ENCODE data around the gene TUBA3E. TPM values are rescaled to one million over a fixed set of nuclear protein-coding genes. Genes with fewer than 3 reads are reported as not detected.

The TUBA3E gene
- total and polyA plus RNA-seq, 2 of the 13 experiments (the other 11 are each of a cell fraction or from before 2014, with no cell fraction given), result not detected

GRCh38 chr2:130181325-130181879 lies 16.8 kb downstream of the TUBA3E start, which contains the start of gene SMPD4 (continued):
- no peak for TF ChIP-seq ZNF800 (CRISPR knock-in tag; IDR thresholded peaks at IDR 0.05)
- TF ChIP-seq ZNF484 (CRISPR knock-in tag; IDR thresholded peaks at IDR 0.05; ENCODE audit: borderline replicate concordance, low read depth), result no peak
- no peak for TF ChIP-seq MYNN (CRISPR knock-in tag; IDR thresholded peaks at IDR 0.05; ENCODE audit: low read depth)
- no peak for TF ChIP-seq MLXIP (CRISPR knock-in tag; IDR thresholded peaks at IDR 0.05; ENCODE audit: borderline replicate concordance)
- TF ChIP-seq GMEB2 (CRISPR knock-in tag; IDR thresholded peaks at IDR 0.05; ENCODE audit: low read depth), result 0 out of 2 replicates have a peak, but pooled peaks have one; percentile 53
- TF ChIP-seq PHF20 (CRISPR knock-in tag; IDR thresholded peaks at IDR 0.05), result peak; percentile 97
- 0 out of 2 replicates have a peak, but pooled peaks have one; percentile 58 for TF ChIP-seq ZNF296 (CRISPR knock-in tag; conservative IDR thresholded peaks at IDR 0.05)
- TF ChIP-seq ZNF33B (CRISPR knock-in tag; IDR thresholded peaks at IDR 0.05), result no peak
- TF ChIP-seq SP4 (CRISPR knock-in tag; IDR thresholded peaks at IDR 0.05), result peak; percentile 87
- no peak for TF ChIP-seq CHD2 (IDR thresholded peaks at IDR 0.05; ENCODE audit: low read depth, low read length)
- TF ChIP-seq ZC3H4 (CRISPR knock-in tag; IDR thresholded peaks at IDR 0.05; ENCODE audit: borderline replicate concordance), result no peak; the same call in 1 of the 2 replicates
- no peak; the same call in 1 of the 2 replicates for TF ChIP-seq MTA1 (CRISPR knock-in tag; IDR thresholded peaks at IDR 0.05; ENCODE audit: borderline replicate concordance)
- TF ChIP-seq, protein P1, sequence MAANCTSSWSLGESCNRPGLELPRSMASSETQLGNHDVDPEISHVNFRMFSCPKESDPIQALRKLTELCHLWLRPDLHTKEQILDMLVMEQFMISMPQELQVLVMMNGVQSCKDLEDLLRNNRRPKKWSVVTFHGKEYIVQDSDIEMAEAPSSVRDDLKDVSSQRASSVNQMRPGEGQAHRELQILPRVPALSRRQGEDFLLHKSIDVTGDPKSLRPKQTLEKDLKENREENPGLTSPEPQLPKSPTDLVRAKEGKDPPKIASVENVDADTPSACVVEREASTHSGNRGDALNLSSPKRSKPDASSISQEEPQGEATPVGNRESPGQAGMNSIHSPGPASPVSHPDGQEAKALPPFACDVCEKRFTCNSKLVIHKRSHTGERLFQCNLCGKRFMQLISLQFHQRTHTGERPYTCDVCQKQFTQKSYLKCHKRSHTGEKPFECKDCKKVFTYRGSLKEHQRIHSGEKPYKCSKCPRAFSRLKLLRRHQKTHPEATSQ (CRISPR knock-in tag; IDR thresholded peaks at IDR 0.05; ENCODE audit: borderline replicate concordance), result peak; percentile 92; the same call in 1 of the 2 replicates
- TF ChIP-seq ZNF839 (CRISPR knock-in tag; IDR thresholded peaks at IDR 0.05; ENCODE audit: borderline replicate concordance), result peak; percentile 75; the same call in 1 of the 2 replicates
- no peak; the same call in 1 of the 2 replicates for TF ChIP-seq ZBTB44 (CRISPR knock-in tag; IDR thresholded peaks at IDR 0.05)
- TF ChIP-seq NR2F2 (IDR thresholded peaks at IDR 0.05; ENCODE audit: borderline replicate concordance, low read depth), result no peak; the same call in 1 of the 2 replicates
- TF ChIP-seq ZNF512 (CRISPR knock-in tag; IDR thresholded peaks at IDR 0.05), result no peak

Measured in HepG2 (cell line).